ENCODE results near the gene FZD8. TPM values are rescaled to one million over a fixed set of nuclear protein-coding genes. Genes with fewer than 3 reads are reported as not detected.
A peak's percentile ranks its signal among the peaks of the same experiment; 100 is the strongest.

FZD8 gene
- total and polyA plus RNA-seq, 2 experiments from 2014 or later, result 7.6 to 58.4 TPM

GRCh38 chr10:35605191-35605590, 36.9 kb downstream of the FZD8 start, which contains the start of gene GJD4:
Gene GJD4 (plus strand): TSS chr10:35605341. CDS start chr10:35605568, 227 bp downstream.
- peak in 1 of 2 donors; percentile 23 for DNase-seq (ENCODE audit: low read depth in 1 of 2, low spot score in 1 of 2)
- TF ChIP-seq CTCF (IDR thresholded peaks at IDR 0.05; ENCODE audit: low read depth, low read length), result no peak

GRCh38 chr10:35600193-35600592, 41.9 kb downstream of the FZD8 start:
- no peaks in the 10 kb centered on the region for H3K4me1 ChIP-seq (ENCODE audit: low read depth)
- peak in 1 of 2 donors; percentile 20 for DNase-seq (ENCODE audit: low read depth in 1 of 2, low spot score in 1 of 2)

More at GRCh38 chr10:35605191-35605590, 36.9 kb downstream of the FZD8 start, which contains the start of gene GJD4:
- no peaks in the 10 kb centered on the region for H3K9me3 ChIP-seq (ENCODE audit: low read depth)
- H3K27ac ChIP-seq, result no peak within 1 kb of the TSS
- H3K36me3 ChIP-seq, result no peaks in the 10 kb centered on the region
- no peaks in the 10 kb centered on the region for H3K4me1 ChIP-seq (ENCODE audit: low read depth)
- H3K4me3 ChIP-seq, result no peak within 1 kb of the TSS
- peaks cover 9% of the 10 kb centered on the region for H3K27me3 ChIP-seq

GRCh38 chr10:35598379-35598778, 43.7 kb downstream of the FZD8 start:
- no peaks in the 10 kb centered on the region for H3K9me3 ChIP-seq (ENCODE audit: low read depth)
- no peaks in the 10 kb centered on the region for H3K4me1 ChIP-seq (ENCODE audit: low read depth)
- no peaks in the 10 kb centered on the region for H3K27me3 ChIP-seq
- no peak overlapping the region for H3K27ac ChIP-seq
- DNase-seq (ENCODE audit: low read depth in 1 of 2, low spot score in 1 of 2), result peak; percentile 25 to 30
- TF ChIP-seq CTCF (IDR thresholded peaks at IDR 0.05; ENCODE audit: low read depth, low read length), result peak; percentile 55
- H3K36me3 ChIP-seq, result no peaks in the 10 kb centered on the region
- no peak overlapping the region for H3K4me3 ChIP-seq

More at GRCh38 chr10:35600193-35600592, 41.9 kb downstream of the FZD8 start:
- Histone ChIP-seq H3K4me3 (no peak overlapping the region), H3K27ac (no peak overlapping the region), H3K9me3 (ENCODE audit: low read depth) (no peaks in the 10 kb centered on the region), H3K27me3 (no peaks in the 10 kb centered on the region), H3K36me3 (no peaks in the 10 kb centered on the region)
- TF ChIP-seq CTCF (IDR thresholded peaks at IDR 0.05; ENCODE audit: low read depth, low read length), result peak; percentile 40

GRCh38 chr10:35595106-35595505, 47.0 kb downstream of the FZD8 start:
- no peak for TF ChIP-seq CTCF (IDR thresholded peaks at IDR 0.05; ENCODE audit: low read depth, low read length)

GRCh38 chr10:35594115-35595079, 47.7 kb downstream of the FZD8 start:
- H3K36me3 ChIP-seq, result no peaks in the 10 kb centered on the region
- no peaks in the 10 kb centered on the region for H3K9me3 ChIP-seq (ENCODE audit: low read depth)
- no peak overlapping the region for H3K4me3 ChIP-seq
- H3K4me1 ChIP-seq (ENCODE audit: low read depth), result no peaks in the 10 kb centered on the region
- no peak for DNase-seq (ENCODE audit: low read depth in 1 of 2, low spot score in 1 of 2)
- no peaks in the 10 kb centered on the region for H3K27me3 ChIP-seq
- H3K27ac ChIP-seq, result no peak overlapping the region
- no peak for TF ChIP-seq CTCF (IDR thresholded peaks at IDR 0.05; ENCODE audit: low read depth, low read length)

More at GRCh38 chr10:35595106-35595505, 47.0 kb downstream of the FZD8 start:
- no peak overlapping the region for H3K4me3 ChIP-seq
- no peaks in the 10 kb centered on the region for H3K36me3 ChIP-seq
- H3K27ac ChIP-seq, result no peak overlapping the region
- DNase-seq (ENCODE audit: low read depth in 1 of 2, low spot score in 1 of 2), result no peak
- H3K4me1 ChIP-seq (ENCODE audit: low read depth), result no peaks in the 10 kb centered on the region
- no peaks in the 10 kb centered on the region for H3K9me3 ChIP-seq (ENCODE audit: low read depth)
- no peaks in the 10 kb centered on the region for H3K27me3 ChIP-seq
